HepG2 (cell line): ENCODE results near the gene TMEM270. TPM values are rescaled to one million over a fixed set of nuclear protein-coding genes. Genes with fewer than 3 reads are reported as not detected.

Experiments used
- polyA plus RNA-seq, 8 experiments: library from polyadenylated mRNA; depleted of rRNA in 3 of 8; stranded (reverse) in 7 of 8; unstranded in 1 of 8; fragments of >200 nt; fragmentation: Illumina TruSeq in 4 of 8; extraction: Trizol in 4 of 8; gene quantifications; 2 replicates each; pipeline versions ENCODE4 v1.2.1 to v1.2.3, GENCODE V29; 2011 to 2016; ENCODE audit warnings: low read depth in 4 of 8, missing spikeins in 1 of 8, mixed read lengths in 1 of 8; ENCODE audit not compliant: insufficient read depth in 1 of 8
- total RNA-seq, 5 experiments: library from RNA; depleted of rRNA; stranded (reverse); fragments of >200 nt; fragmentation: Illumina TruSeq; extraction: Trizol; gene quantifications; 2 replicates each; pipeline ENCODE4 v1.2.3, GENCODE V29; 2016; ENCODE audit warnings: low read depth in 1 of 5

The TMEM270 gene
- total and polyA plus RNA-seq, 2 of the 13 experiments (the other 11 are each of a cell fraction or from before 2014, with no cell fraction given) = not detected

Other genes with a start within 250 kb of the TMEM270 start
- gene MLXIPL, start 236.6 kb upstream of the TMEM270 start, total RNA-seq (2016; rRNA removed; fragmentation: Illumina TruSeq; extraction: Trizol) = 17.2 and 51.6 TPM in 2 replicates
- 60.1 and 66.2 TPM in 2 replicates for gene MLXIPL, start 236.6 kb upstream of the TMEM270 start, polyA plus RNA-seq (2011; rRNA removed)
- gene VPS37D, start 193.3 kb upstream of the TMEM270 start, total RNA-seq (2016; rRNA removed; fragmentation: Illumina TruSeq; extraction: Trizol) = 4.9 and 6.3 TPM in 2 replicates
- gene VPS37D, start 193.3 kb upstream of the TMEM270 start, polyA plus RNA-seq (2011; rRNA removed) = 3.8 and 5.7 TPM in 2 replicates
- 3.0 and 3.3 TPM in 2 replicates for gene DNAJC30, start 177.7 kb upstream of the TMEM270 start, total RNA-seq (2016; rRNA removed; fragmentation: Illumina TruSeq; extraction: Trizol)
- gene DNAJC30, start 177.7 kb upstream of the TMEM270 start, polyA plus RNA-seq (2011; rRNA removed) = 3.5 and 3.8 TPM in 2 replicates
- gene BUD23, start 177.6 kb upstream of the TMEM270 start, total RNA-seq (2016; rRNA removed; fragmentation: Illumina TruSeq; extraction: Trizol) = 37.5 and 47.5 TPM in 2 replicates
- 50.3 and 54.5 TPM in 2 replicates for gene BUD23, start 177.6 kb upstream of the TMEM270 start, polyA plus RNA-seq (2011; rRNA removed)
- 2.9 and 6.1 TPM in 2 replicates for gene STX1A, start 141.5 kb upstream of the TMEM270 start, total RNA-seq (2016; rRNA removed; fragmentation: Illumina TruSeq; extraction: Trizol)
- gene STX1A, start 141.5 kb upstream of the TMEM270 start, polyA plus RNA-seq (2011; rRNA removed) = 12.2 and 14.8 TPM in 2 replicates
- gene ABHD11, start 122.4 kb upstream of the TMEM270 start, total RNA-seq (2016; rRNA removed; fragmentation: Illumina TruSeq; extraction: Trizol) = 6.4 and 7.0 TPM in 2 replicates
- gene ABHD11, start 122.4 kb upstream of the TMEM270 start, polyA plus RNA-seq (2011; rRNA removed) = 7.1 and 8.1 TPM in 2 replicates
- 0.31 TPM in 1 of 2 replicates, not detected in the other for gene CLDN3, start 90.9 kb upstream of the TMEM270 start, total RNA-seq (2016; rRNA removed; fragmentation: Illumina TruSeq; extraction: Trizol)
- gene CLDN3, start 90.9 kb upstream of the TMEM270 start, polyA plus RNA-seq (2011; rRNA removed) = 0.51 and 0.59 TPM in 2 replicates
- gene CLDN4, start 30.2 kb upstream of the TMEM270 start, total RNA-seq (2016; rRNA removed; fragmentation: Illumina TruSeq; extraction: Trizol) = 9.4 and 28.2 TPM in 2 replicates
- gene CLDN4, start 30.2 kb upstream of the TMEM270 start, polyA plus RNA-seq (2011; rRNA removed) = 35.7 and 47.4 TPM in 2 replicates
- gene METTL27, start 18.6 kb upstream of the TMEM270 start, total RNA-seq (2016; rRNA removed; fragmentation: Illumina TruSeq; extraction: Trizol) = 1.2 and 2.0 TPM in 2 replicates
- 3.0 and 3.6 TPM in 2 replicates for gene METTL27, start 18.6 kb upstream of the TMEM270 start, polyA plus RNA-seq (2011; rRNA removed)
- 0.08 and 0.15 TPM in 2 replicates for gene ELN, start 167.0 kb downstream of the TMEM270 start, total RNA-seq (2016; rRNA removed; fragmentation: Illumina TruSeq; extraction: Trizol)
- gene ELN, start 167.0 kb downstream of the TMEM270 start, polyA plus RNA-seq (2011; rRNA removed) = 0.37 and 0.46 TPM in 2 replicates
- gene LIMK1, start 222.6 kb downstream of the TMEM270 start, total RNA-seq (2016; rRNA removed; fragmentation: Illumina TruSeq; extraction: Trizol) = 8.2 and 8.9 TPM in 2 replicates
- gene LIMK1, start 222.6 kb downstream of the TMEM270 start, polyA plus RNA-seq (2011; rRNA removed) = 18.8 and 22.5 TPM in 2 replicates